Fibroblast of villous mesenchyme (primary cell): ENCODE data around the gene DFFB. TPM values are rescaled to one million over a fixed set of nuclear protein-coding genes. Genes with fewer than 3 reads are reported as not detected.

ENCODE experiments used
- DNase-seq: peaks from one replicate; pipeline ENCODE4 v3.0.0-alpha.2; 2010; ENCODE audit warnings: low read depth
- H3K4me3 ChIP-seq: 2 replicates; pipeline ENCODE4 v1.5.1; 2011; ENCODE audit warnings: low read depth, mild to moderate bottlenecking, low read length
- CTCF ChIP-seq: IDR thresholded peaks from 2 replicates; pipeline ENCODE4 v1.5.1; 2012; ENCODE audit warnings: low read depth, mild to moderate bottlenecking, low read length; ENCODE audit not compliant: insufficient read depth
- total RNA-seq: library from RNA; depleted of rRNA; stranded (reverse); fragments of >200 nt; gene quantifications from 2 replicates; pipeline ENCODE4 v1.2.3, GENCODE V29; 2012

DFFB gene
- total RNA-seq, 1 donor, result 4.7 TPM

- TF ChIP-seq CTCF, result no peak
These were observed 35.9 kb downstream of the DFFB start for GRCh38 chr1:3893190-3893589.

GRCh38 chr1:3894626-3895278 lies 37.5 kb downstream of the DFFB start:
- DNase-seq, result no peak
- TF ChIP-seq CTCF, result no peak
- H3K4me3 ChIP-seq, result no peak overlapping the region

More at GRCh38 chr1:3893190-3893589, 35.9 kb downstream of the DFFB start:
- no peak for DNase-seq
- H3K4me3 ChIP-seq, result no peak overlapping the region

- no peak for TF ChIP-seq CTCF
- H3K4me3 ChIP-seq, result no peak overlapping the region
- peak; percentile 3 for DNase-seq
These were observed 38.1 kb downstream of the DFFB start for GRCh38 chr1:3895279-3895950.

- no peak for DNase-seq
These were observed 38.7 kb downstream of the DFFB start for GRCh38 chr1:3895951-3896325.

GRCh38 chr1:3896396-3897000 lies 39.2 kb downstream of the DFFB start:
- no peak overlapping the region for H3K4me3 ChIP-seq
- TF ChIP-seq CTCF, result no peak
- no peak for DNase-seq

More at GRCh38 chr1:3895951-3896325, 38.7 kb downstream of the DFFB start:
- no peak overlapping the region for H3K4me3 ChIP-seq
- no peak for TF ChIP-seq CTCF

GRCh38 chr1:3898475-3898735 lies 41.1 kb downstream of the DFFB start:
- no peak overlapping the region for H3K4me3 ChIP-seq
- DNase-seq, result no peak
- TF ChIP-seq CTCF, result no peak
